HCT116 (cell line): ENCODE results near the gene AFAP1.

Source experiments
- CEBPB ChIP-seq: IDR thresholded peaks from 2 replicates; pipeline ENCODE4 v1.6.1; 2012; ENCODE audit warnings: low read depth
- EZH2 ChIP-seq: fragments of 200-600 bp; sonication (generic); IDR thresholded peaks from 2 replicates; pipeline ENCODE4 v1.6.1; 2017; ENCODE audit warnings: antibody characterized with exemption, mixed run types
- POLR2A ChIP-seq: IDR thresholded peaks from 2 replicates; pipeline ENCODE4 v1.7.0; 2011; ENCODE audit warnings: borderline replicate concordance; ENCODE audit not compliant: insufficient read depth, insufficient read length; ENCODE audit errors: extremely low read depth
- POLR2AphosphoS5 ChIP-seq: IDR thresholded peaks from 2 replicates; pipeline ENCODE4 v1.6.1; 2011; ENCODE audit warnings: mild to moderate bottlenecking, low read depth, low read length, moderate library complexity
- RAD21 ChIP-seq: IDR thresholded peaks from 2 replicates; pipeline ENCODE4 v1.6.1; 2012; ENCODE audit warnings: low read depth, mild to moderate bottlenecking
- SIN3A ChIP-seq: IDR thresholded peaks from 2 replicates; pipeline ENCODE4 v1.6.1; 2012; ENCODE audit warnings: low read depth
- SP1 ChIP-seq: IDR thresholded peaks from 2 replicates; pipeline ENCODE4 v1.6.1; 2012; ENCODE audit warnings: low read depth
- YY1 ChIP-seq: IDR thresholded peaks from 2 replicates; pipeline ENCODE4 v1.6.1; 2011; ENCODE audit warnings: low read length, low read depth, moderate library complexity, mild to moderate bottlenecking; ENCODE audit not compliant: insufficient replicate concordance; ENCODE audit errors: extremely low read depth
- TF ChIP-seq, protein P1 (sequence below), 3 experiments: fragments of 200-600 bp in 1 of 3; sonication (generic) in 1 of 3; IDR thresholded peaks in 2 of 3; conservative IDR thresholded peaks in 1 of 3; 2 replicates each; pipeline ENCODE4 v1.5.1; 2012 to 2017; ENCODE audit warnings: low read depth in 2 of 3, low read length in 2 of 3, antibody characterized with exemption in 1 of 3, borderline replicate concordance in 1 of 3, control low read depth in 1 of 3, mild to moderate bottlenecking in 1 of 3, mixed read lengths in 1 of 3, mixed run types in 1 of 3, moderate library complexity in 1 of 3; ENCODE audit not compliant: insufficient read depth in 1 of 3
- TF ChIP-seq, protein P2 (sequence below): IDR thresholded peaks from 2 replicates; pipeline ENCODE4 v1.6.1; 2012
- TF ChIP-seq, protein P3 (sequence below): IDR thresholded peaks from 2 replicates; pipeline ENCODE4 v1.6.1; 2012
- TF ChIP-seq, protein P4 (sequence below): IDR thresholded peaks from 2 replicates; pipeline ENCODE4 v1.6.1; 2012; ENCODE audit warnings: low read depth

DNA sequence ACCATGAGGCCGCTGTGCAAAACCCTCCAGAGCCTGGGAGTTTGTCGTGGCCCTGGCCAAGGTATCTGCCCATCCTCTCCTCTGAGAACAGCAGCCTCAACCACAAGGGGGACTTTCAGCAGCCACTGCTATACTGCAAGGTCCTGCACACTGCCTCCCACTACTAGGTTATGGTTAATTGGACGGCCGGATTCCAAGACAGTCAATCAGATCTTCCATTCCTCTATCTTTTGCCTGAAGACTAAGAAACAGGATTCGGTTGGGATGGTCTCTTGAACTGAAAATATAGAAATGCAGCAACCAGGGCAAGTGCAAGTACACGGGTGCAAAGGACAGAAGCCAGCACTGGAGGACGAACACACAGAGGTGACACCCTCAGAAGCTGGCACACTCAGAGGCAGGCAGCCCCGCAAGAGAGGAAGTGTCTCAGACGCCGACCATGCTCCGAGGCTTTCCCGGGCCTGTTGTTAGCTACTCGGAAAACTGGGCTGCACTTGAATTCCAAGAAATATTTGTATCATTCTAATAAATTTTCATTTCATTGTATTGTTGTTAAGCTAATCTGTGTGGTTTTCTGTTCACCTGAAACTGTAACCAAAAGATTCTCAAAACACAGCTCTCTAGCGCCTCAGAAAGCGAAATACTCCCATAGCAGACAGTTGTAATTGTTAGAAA is 63.3 kb downstream of the AFAP1 start:
- TF ChIP-seq, protein P1, sequence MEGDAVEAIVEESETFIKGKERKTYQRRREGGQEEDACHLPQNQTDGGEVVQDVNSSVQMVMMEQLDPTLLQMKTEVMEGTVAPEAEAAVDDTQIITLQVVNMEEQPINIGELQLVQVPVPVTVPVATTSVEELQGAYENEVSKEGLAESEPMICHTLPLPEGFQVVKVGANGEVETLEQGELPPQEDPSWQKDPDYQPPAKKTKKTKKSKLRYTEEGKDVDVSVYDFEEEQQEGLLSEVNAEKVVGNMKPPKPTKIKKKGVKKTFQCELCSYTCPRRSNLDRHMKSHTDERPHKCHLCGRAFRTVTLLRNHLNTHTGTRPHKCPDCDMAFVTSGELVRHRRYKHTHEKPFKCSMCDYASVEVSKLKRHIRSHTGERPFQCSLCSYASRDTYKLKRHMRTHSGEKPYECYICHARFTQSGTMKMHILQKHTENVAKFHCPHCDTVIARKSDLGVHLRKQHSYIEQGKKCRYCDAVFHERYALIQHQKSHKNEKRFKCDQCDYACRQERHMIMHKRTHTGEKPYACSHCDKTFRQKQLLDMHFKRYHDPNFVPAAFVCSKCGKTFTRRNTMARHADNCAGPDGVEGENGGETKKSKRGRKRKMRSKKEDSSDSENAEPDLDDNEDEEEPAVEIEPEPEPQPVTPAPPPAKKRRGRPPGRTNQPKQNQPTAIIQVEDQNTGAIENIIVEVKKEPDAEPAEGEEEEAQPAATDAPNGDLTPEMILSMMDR (IDR thresholded peaks at IDR 0.05 in 2 of 3, conservative IDR thresholded peaks at IDR 0.05 in 1 of 3; ENCODE audit: borderline replicate concordance in 1 of 3, insufficient read depth in 1 of 3, low read depth in 2 of 3, low read length in 2 of 3): peak; percentile 1 to 38 (median 28); a peak in 3 of 6 replicates
- TF ChIP-seq POLR2A: no peak
- TF ChIP-seq SP1: no peak
- no peak for TF ChIP-seq CEBPB
- TF ChIP-seq, protein P2, sequence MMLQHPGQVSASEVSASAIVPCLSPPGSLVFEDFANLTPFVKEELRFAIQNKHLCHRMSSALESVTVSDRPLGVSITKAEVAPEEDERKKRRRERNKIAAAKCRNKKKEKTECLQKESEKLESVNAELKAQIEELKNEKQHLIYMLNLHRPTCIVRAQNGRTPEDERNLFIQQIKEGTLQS: no peak
- no peak for TF ChIP-seq POLR2AphosphoS5
- TF ChIP-seq, protein P3, sequence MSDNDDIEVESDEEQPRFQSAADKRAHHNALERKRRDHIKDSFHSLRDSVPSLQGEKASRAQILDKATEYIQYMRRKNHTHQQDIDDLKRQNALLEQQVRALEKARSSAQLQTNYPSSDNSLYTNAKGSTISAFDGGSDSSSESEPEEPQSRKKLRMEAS: no peak
- TF ChIP-seq YY1: no peak
- TF ChIP-seq EZH2: no peak
- TF ChIP-seq, protein P4, sequence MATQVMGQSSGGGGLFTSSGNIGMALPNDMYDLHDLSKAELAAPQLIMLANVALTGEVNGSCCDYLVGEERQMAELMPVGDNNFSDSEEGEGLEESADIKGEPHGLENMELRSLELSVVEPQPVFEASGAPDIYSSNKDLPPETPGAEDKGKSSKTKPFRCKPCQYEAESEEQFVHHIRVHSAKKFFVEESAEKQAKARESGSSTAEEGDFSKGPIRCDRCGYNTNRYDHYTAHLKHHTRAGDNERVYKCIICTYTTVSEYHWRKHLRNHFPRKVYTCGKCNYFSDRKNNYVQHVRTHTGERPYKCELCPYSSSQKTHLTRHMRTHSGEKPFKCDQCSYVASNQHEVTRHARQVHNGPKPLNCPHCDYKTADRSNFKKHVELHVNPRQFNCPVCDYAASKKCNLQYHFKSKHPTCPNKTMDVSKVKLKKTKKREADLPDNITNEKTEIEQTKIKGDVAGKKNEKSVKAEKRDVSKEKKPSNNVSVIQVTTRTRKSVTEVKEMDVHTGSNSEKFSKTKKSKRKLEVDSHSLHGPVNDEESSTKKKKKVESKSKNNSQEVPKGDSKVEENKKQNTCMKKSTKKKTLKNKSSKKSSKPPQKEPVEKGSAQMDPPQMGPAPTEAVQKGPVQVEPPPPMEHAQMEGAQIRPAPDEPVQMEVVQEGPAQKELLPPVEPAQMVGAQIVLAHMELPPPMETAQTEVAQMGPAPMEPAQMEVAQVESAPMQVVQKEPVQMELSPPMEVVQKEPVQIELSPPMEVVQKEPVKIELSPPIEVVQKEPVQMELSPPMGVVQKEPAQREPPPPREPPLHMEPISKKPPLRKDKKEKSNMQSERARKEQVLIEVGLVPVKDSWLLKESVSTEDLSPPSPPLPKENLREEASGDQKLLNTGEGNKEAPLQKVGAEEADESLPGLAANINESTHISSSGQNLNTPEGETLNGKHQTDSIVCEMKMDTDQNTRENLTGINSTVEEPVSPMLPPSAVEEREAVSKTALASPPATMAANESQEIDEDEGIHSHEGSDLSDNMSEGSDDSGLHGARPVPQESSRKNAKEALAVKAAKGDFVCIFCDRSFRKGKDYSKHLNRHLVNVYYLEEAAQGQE: no peak
- TF ChIP-seq RAD21: 0 out of 2 replicates have a peak, but pooled peaks have one; percentile 15
- no peak for TF ChIP-seq SIN3A
